ENCODE measurements around the gene GOLGA8R.
"Not testable (repeated sequence)": the region's sequence is repeated elsewhere in the genome, so short reads cannot be mapped to it uniquely, and the experiment has no call there.

GRCh38 chr15:30452702-30453101, 38.6 kb upstream of the GOLGA8R start:
- not testable (repeated sequence) for TF ChIP-seq CTCF (IDR thresholded peaks at IDR 0.05); ZFX (IDR thresholded peaks at IDR 0.05; ENCODE audit: borderline replicate concordance)
